Measurements from ENCODE around the gene ARRDC5.
"Not testable (repeated sequence)": the region's sequence is repeated elsewhere in the genome, so short reads cannot be mapped to it uniquely, and the experiment has no call there.

Gene ARRDC5

DNA sequence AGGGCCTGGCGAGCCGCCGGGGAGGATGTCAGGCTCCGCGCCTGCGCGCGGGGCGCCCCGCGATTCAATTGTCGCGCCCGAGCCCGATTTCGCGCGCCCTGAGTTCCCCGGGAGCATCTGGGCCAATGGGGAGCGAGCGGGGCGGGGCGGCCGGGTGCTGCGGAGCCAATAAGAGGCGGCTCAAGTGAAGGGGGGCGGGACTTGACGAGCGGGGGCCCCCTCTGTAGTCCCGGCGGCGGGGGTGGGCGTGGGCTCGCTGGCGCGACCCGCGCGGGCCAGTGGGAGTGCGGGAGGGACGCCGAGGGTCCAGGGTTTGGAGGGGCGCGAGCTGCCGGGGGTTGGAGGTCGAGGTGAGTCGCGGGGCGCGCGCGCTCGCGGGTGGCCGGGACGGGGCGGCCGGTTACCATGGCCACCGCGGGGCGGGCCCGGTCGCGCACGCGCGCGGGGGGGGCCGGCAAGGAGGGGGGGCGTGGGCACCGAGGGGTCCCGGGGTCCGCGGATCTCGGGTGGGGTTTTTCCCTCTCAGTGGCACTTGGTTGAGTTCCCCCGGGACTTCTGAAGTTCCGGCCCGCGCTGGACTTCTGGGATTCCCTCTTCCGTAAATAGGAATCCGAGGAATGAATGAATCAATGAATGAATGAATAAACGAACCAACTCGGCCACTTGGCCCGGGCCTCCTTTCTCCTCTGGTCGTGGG is 7.3 kb upstream of the ARRDC5 start:
- peak; percentile 86 for DNase-seq

DNA sequence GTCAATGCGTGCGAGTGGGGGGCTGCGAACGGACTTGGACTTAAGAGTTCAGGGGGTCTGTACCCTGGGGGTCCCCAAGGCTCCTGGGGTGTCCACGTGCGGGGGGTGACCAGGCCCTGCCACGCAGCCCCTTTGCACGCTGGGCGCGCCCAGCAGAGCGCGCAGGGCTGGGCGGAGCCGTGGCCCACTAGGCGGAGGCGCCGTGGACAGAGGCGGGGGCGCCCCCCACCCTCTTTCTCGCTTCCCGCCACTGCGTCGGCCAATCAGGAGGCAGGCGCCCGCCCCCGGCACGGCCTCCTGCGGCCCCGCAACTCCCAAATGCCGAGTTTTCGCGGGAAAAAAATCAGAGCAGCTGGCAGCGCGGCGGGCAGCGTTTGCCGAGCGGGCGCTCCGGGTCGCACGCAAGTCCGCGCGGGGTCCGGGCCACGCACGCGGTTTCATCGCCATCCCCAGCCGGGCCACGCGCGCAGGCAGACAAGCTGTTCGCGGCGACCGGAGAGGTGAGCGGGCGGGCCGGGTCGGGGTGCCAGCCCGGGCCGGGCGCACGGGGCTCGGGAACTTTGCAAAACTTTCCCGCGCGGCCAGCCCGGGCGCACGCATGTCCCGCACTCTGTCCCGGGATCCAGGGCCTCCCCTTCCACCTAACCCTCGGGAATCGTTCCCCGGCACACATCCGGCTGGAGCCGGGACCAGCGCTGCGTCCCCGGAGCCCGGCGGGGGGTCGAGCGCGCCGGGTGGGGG is 6.6 kb upstream of the ARRDC5 start, which contains the start of gene UHRF1:
UHRF1 (plus strand) TSS at position 346 of the 741 bp plus-strand sequence. CDS start 1,385 bp downstream, outside the sequence.
- DNase-seq = peak; percentile 53

DNA sequence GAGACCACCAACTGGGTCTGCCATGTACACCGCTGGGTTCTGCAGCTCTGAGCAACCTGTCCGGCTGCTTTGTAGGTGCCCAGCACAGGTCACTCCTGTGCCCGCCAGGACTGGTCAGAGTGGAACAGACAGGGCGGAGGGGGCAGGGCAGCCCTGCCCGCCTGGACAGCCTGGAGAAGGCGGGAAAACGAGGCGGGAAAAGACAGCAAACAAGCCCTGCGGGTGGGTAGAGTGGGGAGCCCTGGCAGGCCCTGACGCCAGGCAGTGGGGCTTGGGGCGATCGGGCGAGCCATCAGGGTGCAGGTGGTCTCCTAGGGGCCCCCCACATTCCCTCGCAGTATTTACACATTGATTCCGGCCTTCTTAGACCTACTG is 6.1 kb upstream of the ARRDC5 start:
- DNase-seq = no peak

DNA sequence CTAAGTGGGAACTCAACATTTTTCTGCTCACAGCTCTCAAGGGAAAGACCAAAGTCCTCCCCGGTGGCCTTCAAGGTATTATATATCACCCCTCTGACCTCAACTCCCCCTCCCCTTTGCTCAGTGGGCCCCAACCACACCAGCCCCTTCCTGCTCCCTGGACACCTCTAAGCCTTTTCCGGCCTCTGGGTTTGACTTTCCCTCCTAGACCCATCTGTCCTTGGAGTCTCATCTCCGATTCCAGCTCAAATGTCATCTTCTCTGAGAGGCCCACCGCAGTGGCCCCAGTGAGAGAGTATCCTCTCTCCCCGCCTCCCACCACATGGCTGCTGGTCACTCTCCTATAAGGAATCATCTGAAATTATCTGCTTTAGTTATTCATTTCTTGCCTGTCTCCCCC is 5.7 kb upstream of the ARRDC5 start:
- DNase-seq = no peak

DNA sequence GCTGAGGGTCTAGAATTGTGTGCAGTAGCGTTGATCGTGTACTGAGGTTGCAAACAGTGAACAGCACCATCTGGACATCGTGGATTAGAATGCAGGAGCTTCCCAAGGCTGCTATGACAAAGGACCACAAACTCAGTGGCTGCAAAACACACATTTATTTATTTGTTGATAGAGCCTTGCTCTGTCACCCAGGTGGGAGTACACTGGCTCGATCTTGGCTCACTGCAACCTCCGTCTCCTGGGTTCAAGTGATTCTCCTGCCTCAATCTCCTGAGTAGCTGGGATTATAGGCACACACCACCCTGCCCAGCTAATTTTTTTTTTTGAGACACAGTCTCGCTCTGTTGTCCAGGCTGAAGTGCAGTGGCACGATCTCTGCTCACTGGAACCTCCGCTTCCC is 4.3 kb upstream of the ARRDC5 start:
- no peak for DNase-seq

DNA sequence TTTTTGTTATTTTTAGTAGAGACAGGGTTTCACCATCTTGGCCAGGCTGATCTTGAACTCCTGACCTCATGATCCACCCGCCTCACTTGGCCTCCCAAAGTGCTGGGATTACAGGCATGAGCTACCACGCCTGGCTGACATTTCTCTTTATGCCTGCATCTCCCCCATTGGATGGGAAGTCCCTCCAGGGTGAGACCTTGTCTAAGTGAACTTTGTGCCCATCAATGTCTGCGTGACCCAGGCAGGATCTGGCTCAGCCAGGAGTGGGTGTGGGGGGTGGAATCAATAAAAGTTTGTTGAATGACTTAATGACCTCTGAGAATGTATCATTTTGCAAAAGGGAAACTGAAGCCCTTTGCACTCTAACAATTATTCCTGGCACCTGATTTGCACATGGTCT is 1.8 kb upstream of the ARRDC5 start:
- DNase-seq = no peak

DNA sequence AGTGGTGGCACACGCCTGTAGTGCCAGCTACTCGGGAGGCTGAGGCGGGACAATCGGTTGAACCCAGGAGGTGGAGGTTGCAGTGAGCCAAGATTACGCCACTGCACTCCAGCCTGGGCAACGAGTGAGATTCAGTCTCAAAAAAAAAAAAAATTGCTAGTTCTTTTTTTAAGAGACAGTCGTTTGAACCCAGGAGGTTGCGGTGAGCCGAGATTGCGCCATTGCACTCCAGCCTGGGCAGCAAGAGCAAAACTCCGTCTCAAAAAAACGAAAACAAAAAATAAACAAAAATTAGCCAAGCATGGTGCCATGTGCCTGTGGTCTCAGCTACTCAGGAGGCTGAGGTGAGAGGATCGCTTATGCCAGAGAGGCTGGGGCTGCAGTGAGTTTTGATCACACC is 1.8 kb downstream of the ARRDC5 start:
- not testable (repeated sequence) for DNase-seq

DNA sequence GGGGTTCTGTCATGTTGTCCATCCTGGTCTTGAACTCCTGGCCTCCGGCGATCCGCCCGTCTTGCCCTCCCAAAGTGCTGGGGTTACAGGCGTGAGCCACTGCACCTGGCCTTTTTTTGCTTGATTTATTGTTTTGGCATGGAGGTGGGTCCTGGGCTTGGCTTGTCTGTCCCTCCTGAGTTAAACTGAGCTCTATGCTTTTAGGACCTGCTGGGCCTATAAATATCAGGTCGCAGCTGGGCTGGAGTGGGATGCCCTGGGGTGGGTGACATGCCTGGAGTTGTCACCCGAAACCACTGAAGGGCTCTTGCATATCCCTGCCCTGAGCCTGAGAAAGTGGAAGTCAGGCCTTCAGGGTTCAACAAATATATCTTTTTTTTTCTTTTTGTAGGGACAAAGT is 5.5 kb downstream of the ARRDC5 start:
- DNase-seq = no peak

DNA sequence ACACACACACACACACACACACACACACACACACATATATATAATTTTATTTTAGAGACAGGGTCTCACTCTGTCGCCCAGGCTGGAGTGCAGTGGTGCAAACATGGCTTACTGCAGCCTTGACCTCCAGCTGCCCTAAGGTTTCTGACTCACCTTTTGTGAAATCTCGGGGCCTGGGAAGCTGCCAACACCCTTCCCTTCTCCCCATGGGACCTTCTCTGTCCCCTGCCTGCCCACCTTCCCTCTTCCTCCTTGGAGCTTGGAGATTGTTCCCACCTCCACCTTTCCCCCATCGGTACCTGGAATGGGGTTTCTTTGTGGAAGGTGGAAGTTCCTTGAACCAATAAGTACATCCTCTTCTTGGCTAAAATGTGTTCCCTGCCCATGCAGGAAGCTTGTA is 6.3 kb downstream of the ARRDC5 start:
- DNase-seq = peak; percentile 35

DNA sequence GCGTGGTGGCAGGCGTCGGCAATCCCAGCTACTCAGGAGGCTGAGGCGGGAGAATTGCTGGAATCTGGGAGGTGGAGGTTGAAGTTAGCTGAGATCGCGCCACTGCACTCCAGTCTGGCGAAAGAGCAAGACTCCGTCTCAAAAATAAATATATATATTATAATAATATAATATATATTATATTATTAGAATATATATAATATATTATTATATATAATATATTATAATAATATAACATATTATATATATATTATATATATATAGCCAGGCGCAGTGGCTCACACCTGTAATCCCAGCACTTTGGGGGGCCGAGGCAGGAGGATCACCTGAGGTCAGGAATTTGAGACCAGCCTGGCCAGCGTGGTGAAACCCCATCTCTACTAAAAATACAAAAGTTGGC is 9.7 kb downstream of the ARRDC5 start:
- not testable (repeated sequence) for DNase-seq

DNA sequence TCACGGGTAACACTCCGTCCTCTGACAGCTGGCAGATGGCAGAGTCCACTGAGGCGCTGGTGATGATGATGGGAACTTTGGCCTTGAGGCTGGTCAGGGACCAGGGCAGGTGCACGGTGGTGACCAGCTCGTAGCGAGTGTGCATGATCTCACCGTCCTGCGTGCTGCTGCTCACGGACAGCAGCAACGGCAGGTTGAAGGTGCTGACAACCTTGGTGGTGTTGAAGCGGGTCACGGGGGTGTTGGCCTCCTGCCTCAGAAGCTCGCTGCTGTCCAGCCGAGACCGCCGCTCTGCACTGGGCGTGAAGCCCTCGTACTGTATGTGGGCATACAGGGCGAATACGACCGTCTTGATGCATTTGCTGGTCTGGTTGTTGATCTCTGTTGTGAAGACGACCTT is 11.6 kb downstream of the ARRDC5 start:
- no peak for DNase-seq

DNA sequence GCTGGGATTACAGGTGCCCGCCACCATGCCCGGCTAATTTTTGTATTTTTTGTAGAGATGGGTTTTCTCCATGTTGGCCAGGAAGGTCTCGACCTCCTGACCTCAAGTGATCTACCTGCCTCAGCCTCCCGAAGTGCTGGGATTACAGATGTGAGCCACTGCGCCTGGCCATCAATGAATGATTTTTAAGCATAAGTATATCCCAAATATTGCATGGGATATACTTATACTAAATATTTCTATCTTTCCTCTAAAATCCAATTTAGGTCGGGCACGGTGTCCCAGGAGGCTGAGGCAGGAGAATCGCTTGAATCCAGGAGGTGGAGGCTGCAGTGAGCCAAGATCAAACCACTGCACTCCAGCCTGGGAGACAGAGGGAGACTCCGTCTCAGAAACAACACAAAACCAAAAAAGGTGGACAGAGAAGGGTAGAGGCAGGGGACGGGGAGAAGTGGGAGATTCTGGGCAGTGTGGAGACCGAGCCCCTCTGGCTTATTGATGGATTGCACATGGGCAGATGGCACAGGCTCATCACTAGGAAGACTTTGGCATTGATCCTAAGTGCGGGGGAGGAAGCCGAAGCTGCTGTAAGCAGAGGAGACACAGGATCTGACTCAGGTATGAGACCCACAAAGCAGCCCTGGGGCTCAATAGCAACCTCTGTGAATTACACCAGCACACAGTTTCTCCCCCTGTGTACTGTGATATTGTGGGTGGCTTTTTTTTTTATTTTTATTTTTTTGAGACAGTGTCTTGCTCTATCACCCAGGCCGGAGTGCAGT is 13.5 kb downstream of the ARRDC5 start:
- peak; percentile 85 for DNase-seq

DNA sequence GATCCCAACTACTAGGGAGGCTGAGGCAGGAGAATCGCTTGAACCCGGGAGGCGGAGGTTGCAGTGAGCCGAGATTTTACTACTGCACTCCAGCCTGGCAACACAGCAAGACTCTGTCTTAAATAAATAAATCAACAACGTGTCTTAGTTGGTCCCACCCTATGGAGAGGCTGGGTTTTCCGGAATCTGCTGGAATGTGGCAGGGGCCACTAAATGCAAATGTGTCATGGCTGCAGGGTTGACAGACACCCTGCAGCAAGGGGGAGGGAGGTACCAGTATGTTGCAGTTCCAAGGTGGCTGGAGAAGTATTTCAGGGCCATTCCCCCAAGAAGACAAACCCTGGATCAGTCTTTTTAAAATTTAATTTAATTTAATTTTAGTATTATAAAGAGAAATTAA is 14.9 kb downstream of the ARRDC5 start:
- DNase-seq = not testable (repeated sequence)

DNA sequence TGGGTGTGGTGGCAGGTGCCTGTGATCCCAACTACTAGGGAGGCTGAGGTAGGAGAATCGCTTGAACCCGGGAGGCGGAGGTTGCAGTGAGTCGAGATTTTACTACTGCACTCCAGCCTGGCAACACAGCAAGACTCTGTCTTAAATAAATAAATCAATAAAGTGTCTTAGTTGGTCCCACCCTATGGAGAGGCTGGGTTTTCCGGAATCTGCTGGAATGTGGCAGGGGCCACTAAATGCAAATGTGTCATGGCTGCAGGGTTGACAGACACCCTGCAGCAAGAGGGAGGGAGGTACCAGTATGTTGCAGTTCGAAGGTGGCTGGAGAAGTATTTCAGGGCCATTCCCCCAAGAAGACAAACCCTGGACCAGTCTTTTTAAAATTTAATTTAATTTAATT is 17.7 kb downstream of the ARRDC5 start:
- DNase-seq = not testable (repeated sequence)

DNA sequence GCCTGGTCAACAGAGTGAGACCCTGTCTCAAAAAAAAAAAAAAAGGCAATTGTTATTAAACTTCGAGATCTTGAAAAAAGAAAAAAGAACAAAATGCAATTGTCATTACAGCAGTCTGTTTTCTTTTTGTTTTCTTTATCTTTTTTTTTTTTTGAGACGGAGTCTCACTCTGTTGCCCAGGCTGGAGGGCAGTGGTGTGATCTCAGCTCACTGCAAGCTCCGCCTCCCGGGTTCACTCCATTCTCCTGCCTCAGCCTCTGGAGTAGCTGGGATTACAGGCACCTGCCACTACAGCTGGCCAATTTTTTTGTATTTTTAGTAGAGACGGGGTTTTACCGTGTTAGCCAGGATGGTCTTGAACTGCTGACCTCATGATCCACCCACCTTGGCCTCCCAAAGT is 19.8 kb downstream of the ARRDC5 start:
- not testable (repeated sequence) for DNase-seq

DNA sequence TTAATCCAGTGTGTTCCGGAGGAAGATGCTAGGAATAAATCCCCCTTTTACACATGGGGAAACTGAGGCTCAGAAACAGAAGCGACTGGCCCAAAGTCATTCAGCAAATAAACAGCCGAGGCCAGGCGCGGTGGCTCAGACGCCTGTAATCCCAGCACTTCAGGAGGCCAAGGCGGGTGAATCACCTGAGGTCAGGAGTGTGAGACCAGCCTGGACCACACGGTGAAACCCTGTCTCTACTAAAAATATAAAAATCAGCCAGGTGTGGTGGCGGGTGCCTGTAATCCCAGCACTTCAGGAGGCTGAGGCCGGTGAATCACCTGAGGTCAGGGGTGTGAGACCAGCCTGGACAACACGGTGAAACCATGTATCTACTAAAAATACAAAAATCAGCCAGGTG is 23.7 kb downstream of the ARRDC5 start:
- no peak for DNase-seq

DNA sequence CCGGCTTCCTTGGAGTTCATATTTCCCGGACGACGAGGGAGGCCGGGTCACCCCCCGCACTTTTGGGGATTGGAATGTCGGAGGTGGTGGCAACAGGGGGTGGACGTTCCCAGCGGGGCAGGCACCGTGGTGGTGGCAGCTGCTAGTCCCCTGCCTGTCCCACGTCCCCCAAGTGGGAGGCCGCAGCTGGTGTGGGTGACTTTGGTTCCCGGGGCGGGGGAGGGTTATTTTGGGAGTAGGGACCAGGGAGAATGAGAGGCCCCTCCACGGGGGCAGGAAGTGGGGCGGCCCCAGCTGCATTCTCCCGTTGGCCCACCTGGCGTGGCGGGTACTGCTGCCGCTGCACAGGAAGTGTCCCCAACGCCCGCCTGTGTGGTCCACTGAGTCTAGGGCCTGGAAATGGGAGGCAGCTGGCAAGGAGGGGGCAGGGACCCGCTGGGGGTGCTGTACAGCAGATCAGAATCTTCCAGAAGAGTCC is 24.2 kb downstream of the ARRDC5 start:
- no peak for DNase-seq

DNA sequence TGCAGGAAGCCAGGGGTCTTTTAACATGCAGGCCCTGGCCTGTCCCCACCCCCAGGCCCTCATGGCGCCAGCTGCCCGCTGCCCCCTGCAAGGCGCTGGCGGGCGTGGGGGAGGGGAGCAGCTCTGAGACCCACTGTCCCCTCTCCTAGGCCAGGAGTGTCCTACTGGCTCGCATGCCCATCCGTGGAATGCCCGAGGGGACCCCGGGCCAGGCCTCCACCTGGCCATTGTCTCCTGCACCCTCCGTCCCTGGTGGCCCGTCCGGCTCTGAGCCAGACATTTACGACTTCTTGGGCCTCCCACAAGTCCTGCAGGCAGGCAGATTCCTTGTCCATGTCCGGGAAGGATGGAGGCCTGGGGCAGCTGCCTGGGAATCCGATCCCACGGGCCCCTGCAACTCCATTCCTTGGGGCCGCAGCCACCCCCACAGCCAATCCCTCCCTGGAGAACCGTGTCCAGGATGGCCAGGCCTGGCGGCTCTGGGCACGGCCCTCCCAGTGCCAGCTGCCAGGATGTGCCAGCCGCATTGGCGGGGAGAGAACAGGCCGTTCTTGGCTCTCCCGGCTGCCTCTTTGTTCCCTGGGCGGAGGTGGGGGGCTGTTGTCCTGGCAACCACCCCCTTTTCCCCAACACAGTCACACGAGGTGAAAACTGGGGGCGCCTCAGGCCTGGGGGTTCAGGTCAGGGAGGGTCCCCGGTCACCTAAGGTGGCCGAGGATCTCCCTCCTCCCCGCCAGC is 24.8 kb downstream of the ARRDC5 start:
- DNase-seq = no peak

DNA sequence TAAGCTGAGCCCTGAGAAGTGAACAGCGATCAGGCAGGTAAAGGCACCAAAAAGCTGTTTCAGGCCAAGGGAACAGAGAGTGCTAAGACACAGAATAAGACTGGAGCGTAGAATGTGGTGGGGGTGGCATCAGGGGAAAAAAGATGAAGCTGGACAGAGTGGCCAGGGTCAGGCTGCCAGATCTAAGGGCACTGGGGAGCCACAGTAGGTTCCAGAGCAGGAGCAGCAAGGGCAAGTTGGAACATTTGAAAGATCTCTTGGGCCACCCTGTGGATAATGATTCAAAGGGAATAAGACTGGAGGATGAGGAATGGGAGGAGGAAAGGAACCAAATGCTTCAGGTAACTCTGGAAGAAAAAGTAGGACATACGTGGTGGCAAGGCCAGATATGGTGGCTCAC is 28.8 kb downstream of the ARRDC5 start:
- DNase-seq = no peak

DNA sequence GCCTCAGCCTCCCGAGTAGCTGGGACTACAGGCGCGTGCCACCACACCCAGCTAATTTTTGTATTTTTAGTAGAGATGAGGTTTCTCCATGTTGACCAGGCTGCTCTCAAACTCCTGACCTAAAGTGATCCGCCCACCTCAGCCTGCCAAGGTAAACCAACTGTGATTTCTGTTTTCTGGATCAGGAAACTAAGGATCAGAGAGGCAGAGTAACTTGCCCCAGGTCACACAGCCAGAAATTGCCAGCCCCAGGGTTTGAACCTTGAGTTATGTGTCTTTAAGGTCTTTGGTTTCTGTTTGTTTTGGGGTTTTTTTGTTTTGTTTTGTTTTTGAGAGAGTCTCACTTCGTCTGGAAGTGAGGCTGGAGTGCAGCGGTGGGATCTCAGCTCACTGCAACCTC is 31.0 kb downstream of the ARRDC5 start:
- DNase-seq = no peak

DNA sequence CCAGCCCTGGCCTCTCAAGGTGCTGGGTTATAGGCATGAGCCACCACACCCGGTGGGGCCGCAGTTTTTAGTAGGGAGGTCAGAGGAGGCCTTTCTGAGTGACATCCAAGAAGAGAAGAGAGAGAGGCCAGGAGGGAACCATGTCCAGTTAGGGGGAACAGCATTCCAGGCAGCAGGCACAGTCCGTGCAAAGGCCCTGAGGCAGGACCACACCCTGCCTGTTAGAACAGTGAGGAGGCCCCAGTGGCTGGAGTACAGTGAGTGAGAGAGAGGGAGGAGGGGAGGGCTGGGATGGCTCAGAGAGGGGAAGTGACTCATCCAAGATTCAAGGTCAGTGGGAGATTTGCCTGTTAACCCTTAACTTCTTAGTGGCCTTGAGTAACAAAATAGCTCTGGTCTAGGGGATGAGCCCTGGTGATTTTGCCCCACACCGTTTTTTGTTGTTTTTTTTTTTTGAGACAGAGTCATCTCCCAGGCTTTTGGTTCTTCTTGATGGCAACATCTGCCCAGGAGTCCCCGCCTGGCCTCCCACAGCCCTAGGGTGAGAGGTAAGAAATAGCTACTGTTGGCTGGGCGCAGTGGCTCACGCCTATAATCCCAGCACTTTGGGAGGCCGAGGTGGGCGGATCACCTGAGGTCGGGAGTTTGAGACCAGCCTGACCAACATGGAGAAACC is 32.5 kb downstream of the ARRDC5 start:
- DNase-seq = peak; percentile 88

DNA sequence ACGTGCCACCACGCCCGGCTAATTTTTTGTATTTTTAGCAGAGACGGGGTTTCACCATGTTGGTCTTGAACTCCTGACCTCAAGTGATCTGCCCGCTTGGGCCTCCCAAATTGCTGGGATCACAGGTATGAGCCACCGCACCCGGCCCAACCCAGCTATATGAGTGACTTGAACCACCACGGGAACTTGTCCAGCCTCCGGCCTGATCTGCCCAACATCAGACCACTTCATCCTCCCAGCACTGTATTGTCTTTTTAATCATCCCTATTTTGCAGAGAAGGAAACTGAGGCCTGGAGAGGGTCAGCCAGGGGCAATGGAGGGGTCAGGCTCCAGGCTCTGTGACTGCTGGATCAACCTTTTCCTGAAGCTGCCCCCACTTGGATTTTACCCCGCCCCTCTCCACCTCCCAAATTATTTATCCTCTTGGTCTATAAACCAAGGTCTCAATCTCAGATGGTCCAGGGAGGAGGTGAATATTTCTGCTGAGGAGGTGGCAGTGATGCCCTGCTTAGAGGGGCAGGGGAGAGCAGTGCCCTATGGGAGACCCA is 34.3 kb downstream of the ARRDC5 start:
- no peak for DNase-seq

All from NCI-H226 (cell line).